CD14-positive monocyte (primary cell): ENCODE results near the gene HIVEP3. TPM values are rescaled to one million over a fixed set of nuclear protein-coding genes. Genes with fewer than 3 reads are reported as not detected.

Source experiments
- DNase-seq, 3 donors: peaks; one replicate each; pipeline ENCODE4 v3.0.0-alpha.2; 2011 to 2022
- H2AFZ ChIP-seq: 2 replicates; pipeline ENCODE4 v1.6.0; 2012; ENCODE audit warnings: mild to moderate bottlenecking, low read depth, low read length, inconsistent platforms; ENCODE audit not compliant: insufficient read depth, poor library complexity, severe bottlenecking
- H3K27ac ChIP-seq, 2 donors: 1 replicate in 1 of 2; 2 replicates in 1 of 2; pipeline ENCODE4 v1.5.1; 2012 to 2013; ENCODE audit warnings: low read length in 2 of 2, control low read depth in 1 of 2, inconsistent platforms in 1 of 2, low read depth in 1 of 2, mild to moderate bottlenecking in 1 of 2
- H3K27me3 ChIP-seq, 2 donors: one replicate each; pipeline versions ENCODE4 v1.6.0 to v1.6.1; 2011 to 2013; ENCODE audit warnings: low read length in 2 of 2; ENCODE audit not compliant: control insufficient read depth in 2 of 2, insufficient read depth in 2 of 2
- H3K36me3 ChIP-seq, 2 donors: replicated peaks in 1 of 2; 1 replicate in 1 of 2; 2 replicates in 1 of 2; pipeline versions ENCODE4 v1.5.1 to v1.6.1; 2012 to 2013; ENCODE audit warnings: low read length in 2 of 2, control low read depth in 1 of 2, inconsistent platforms in 1 of 2, mild to moderate bottlenecking in 1 of 2; ENCODE audit not compliant: insufficient read depth in 2 of 2, control insufficient read depth in 1 of 2
- H3K4me1 ChIP-seq, 2 donors: 1 replicate in 1 of 2; 2 replicates in 1 of 2; pipeline versions ENCODE4 v1.5.1 to v1.6.1; 2012 to 2013; ENCODE audit warnings: low read length in 2 of 2, control low read depth in 1 of 2, inconsistent platforms in 1 of 2, mild to moderate bottlenecking in 1 of 2, moderate library complexity in 1 of 2; ENCODE audit not compliant: insufficient read depth in 2 of 2, control insufficient read depth in 1 of 2
- H3K4me2 ChIP-seq: replicated peaks from 2 replicates; pipeline ENCODE3; 2012; ENCODE audit warnings: low read length, moderate library complexity, mild to moderate bottlenecking; ENCODE audit not compliant: poor library complexity, severe bottlenecking; ENCODE audit errors: extremely low read depth
- H3K4me3 ChIP-seq, 3 experiments: fragments of 200-600 bp in 1 of 3; sonication (generic) in 1 of 3; replicated peaks in 1 of 3; 1 replicate in 2 of 3; 2 replicates in 1 of 3; pipeline ENCODE4 v1.5.1; 2011 to 2013; ENCODE audit warnings: low read length in 3 of 3, mild to moderate bottlenecking in 3 of 3, control low read depth in 2 of 3, low read depth in 2 of 3, inconsistent platforms in 1 of 3, moderate library complexity in 1 of 3
- H3K79me2 ChIP-seq: 2 replicates; pipeline ENCODE4 v1.6.0; 2012; ENCODE audit warnings: mild to moderate bottlenecking, control low read depth, inconsistent platforms, low read length, moderate library complexity; ENCODE audit not compliant: insufficient read depth
- H3K9ac ChIP-seq: 2 replicates; pipeline ENCODE4 v1.6.0; 2017; ENCODE audit warnings: low read length, mild to moderate bottlenecking; ENCODE audit not compliant: insufficient read depth, poor library complexity, severe bottlenecking
- H3K9me3 ChIP-seq, 2 donors: replicated peaks in 1 of 2; 1 replicate in 1 of 2; 2 replicates in 1 of 2; pipeline versions ENCODE4 v1.5.1 to v1.6.1; 2012 to 2013; ENCODE audit warnings: low read length in 2 of 2, control low read depth in 1 of 2; ENCODE audit not compliant: control insufficient read depth in 1 of 2, insufficient read depth in 1 of 2
- H4K20me1 ChIP-seq: 2 replicates; pipeline ENCODE4 v1.6.0; 2012; ENCODE audit warnings: mild to moderate bottlenecking, low read length, control low read depth, moderate library complexity; ENCODE audit not compliant: insufficient read depth
- H3K27ac Mint-ChIP-seq, 7 donors: one replicate each; pipeline ENCODE4 v1.8.0; 2020; ENCODE audit warnings: mild to moderate bottlenecking in 7 of 7, mixed read lengths in 7 of 7, moderate library complexity in 6 of 7, inconsistent platforms in 2 of 7
- H3K27me3 Mint-ChIP-seq, 3 donors: one replicate each; pipeline ENCODE4 v1.8.0; 2021 to 2022; ENCODE audit warnings: low read depth in 3 of 3, mild to moderate bottlenecking in 3 of 3, mixed read lengths in 3 of 3, moderate library complexity in 3 of 3, inconsistent platforms in 1 of 3
- H3K36me3 Mint-ChIP-seq, 2 donors: one replicate each; pipeline ENCODE4 v1.8.0; 2020; ENCODE audit warnings: mixed read lengths in 2 of 2, inconsistent platforms in 1 of 2, mild to moderate bottlenecking in 1 of 2
- H3K4me1 Mint-ChIP-seq: one replicate; pipeline ENCODE4 v1.8.0; 2020; ENCODE audit warnings: mild to moderate bottlenecking, mixed read lengths
- H3K4me3 Mint-ChIP-seq, 2 donors: one replicate each; pipeline ENCODE4 v1.8.0; 2020; ENCODE audit warnings: mild to moderate bottlenecking in 2 of 2, mixed read lengths in 2 of 2, moderate library complexity in 1 of 2
- H3K9me3 Mint-ChIP-seq, 7 donors: one replicate each; pipeline ENCODE4 v1.8.0; 2020 to 2022; ENCODE audit warnings: mixed read lengths in 7 of 7, mild to moderate bottlenecking in 6 of 7, moderate library complexity in 6 of 7, inconsistent platforms in 2 of 7
- CTCF ChIP-seq: fragments of 200-600 bp; IDR thresholded peaks from one replicate; pipeline ENCODE4 v1.8.0; 2022; ENCODE audit warnings: antibody characterized with exemption, mild to moderate bottlenecking
- WGBS: methylation state at CpG from one replicate; pipeline ENCODE4 v1.1.5; 2013; ENCODE audit warnings: missing lambda C conversion rate; ENCODE audit not compliant: insufficient coverage; 5-methylcytosine and 5-hydroxymethylcytosine counted together
- intact Hi-C, 2 donors: fragments of 100-400 bp; cut with micrococcal nuclease; formaldehyde crosslinking; loops; one replicate each; pipeline versions ENCODE4 v1.15.0 to v1.15.1; 2023
- polyA plus RNA-seq, 3 donors: library from polyadenylated mRNA; depleted of rRNA in 1 of 3; unstranded in 2 of 3; stranded (reverse) in 1 of 3; fragments of 300-500 nt in 2 of 3; fragments of >200 nt in 1 of 3; fragmentation: Illumina TruSeq in 2 of 3; gene quantifications; 1 replicate in 2 of 3; 2 replicates in 1 of 3; pipeline ENCODE4 v1.2.3, GENCODE V29; 2012 to 2021

HIVEP3 gene
- polyA plus RNA-seq, 3 donors = 1.2 to 3.7 (median 1.8) TPM

GRCh38 chr1:41586230-41586629 lies 332.5 kb downstream of the HIVEP3 start:
- Histone ChIP-seq H3K9ac (no peak overlapping the region), H3K9me3 (no peaks in the 10 kb centered on the region), H3K27ac (no peak overlapping the region), H3K27me3 (no peaks in the 10 kb centered on the region), H4K20me1 (peaks cover 72% of the 10 kb centered on the region), H3K4me1 (peaks cover 3 to 6% of the 10 kb centered on the region in 2 donors), H3K79me2 (no peaks in the 10 kb centered on the region), H2AFZ (no peak overlapping the region), H3K4me3 (no peak overlapping the region), H3K4me2 (no peak overlapping the region), H3K36me3 (peaks cover 14 to 35% of the 10 kb centered on the region in 2 donors)
- peaks cover 36 to 46% of the 10 kb centered on the region in 2 donors for H3K36me3 Mint-ChIP-seq
- H3K4me3 Mint-ChIP-seq = no peak overlapping the region
- 100% methylated on average over 4 of the region's 5 CpGs for WGBS
- no peak for DNase-seq
- TF ChIP-seq CTCF = no peak
- intact Hi-C loops = no loop called here
- peaks cover 0 to 4% (median 2%) of the 10 kb centered on the region in 7 donors for H3K9me3 Mint-ChIP-seq
- peaks cover 12% of the 10 kb centered on the region for H3K4me1 Mint-ChIP-seq
- H3K27me3 Mint-ChIP-seq = peaks cover 0 to 5% (median 0%) of the 10 kb centered on the region in 3 donors
- H3K27ac Mint-ChIP-seq = peak overlapping the region in 1 of 7 donors; percentile 6

GRCh38 chr1:41583658-41584547 lies 334.8 kb downstream of the HIVEP3 start:
- Histone ChIP-seq H3K4me2 (no peak overlapping the region), H3K9me3 (no peaks in the 10 kb centered on the region), H2AFZ (no peak overlapping the region), H3K9ac (no peak overlapping the region), H3K79me2 (no peaks in the 10 kb centered on the region), H3K4me1 (peaks cover 4 to 11% of the 10 kb centered on the region in 2 donors), H4K20me1 (peaks cover 54% of the 10 kb centered on the region), H3K4me3 (no peak overlapping the region), H3K27ac (no peak overlapping the region), H3K36me3 (peaks cover 14 to 51% of the 10 kb centered on the region in 2 donors), H3K27me3 (no peaks in the 10 kb centered on the region)
- no peak for TF ChIP-seq CTCF
- Mint-ChIP-seq H3K4me1 (peaks cover 19% of the 10 kb centered on the region), H3K27ac (peak overlapping the region in 1 of 7 donors; percentile 72), H3K27me3 (peaks cover 0 to 5% (median 0%) of the 10 kb centered on the region in 3 donors), H3K36me3 (peaks cover 49 to 65% of the 10 kb centered on the region in 2 donors), H3K9me3 (peaks cover 0 to 5% (median 0%) of the 10 kb centered on the region in 7 donors), H3K4me3 (no peak overlapping the region)
- no peak for DNase-seq
- 96% methylated on average over 20 of the region's 25 CpGs for WGBS
- intact Hi-C loops = no loop called here
